GM18526 (cell line): ENCODE measurements around the gene MRPL38.

Experiments used
- POLR2A ChIP-seq: IDR thresholded peaks from 3 replicates; pipeline ENCODE4 v1.6.1; 2011; ENCODE audit not compliant: insufficient read length; ENCODE audit errors: extremely low read depth

The MRPL38 gene

GRCh38 chr17:75904749-75905521 lies at the start of gene MRPL38:
MRPL38 (minus strand) TSS chr17:75904884; CDS start chr17:75904875, 9 bp downstream.
- peak; percentile 78 for TF ChIP-seq POLR2A

- TF ChIP-seq POLR2A = no peak
Measured at GRCh38 chr17:75950855-75951554, 46.3 kb upstream of the MRPL38 start.

GRCh38 chr17:75950421-75950820 lies 45.7 kb upstream of the MRPL38 start:
- no peak for TF ChIP-seq POLR2A

GRCh38 chr17:75945211-75945610 lies 40.5 kb upstream of the MRPL38 start:
- TF ChIP-seq POLR2A = no peak

- no peak for TF ChIP-seq POLR2A
Measured at GRCh38 chr17:75943491-75943890, 38.8 kb upstream of the MRPL38 start.

- TF ChIP-seq POLR2A = no peak
Measured at GRCh38 chr17:75942473-75942872, 37.8 kb upstream of the MRPL38 start.

- no peak for TF ChIP-seq POLR2A
Measured at GRCh38 chr17:75941442-75941819, 36.7 kb upstream of the MRPL38 start.

- TF ChIP-seq POLR2A = peak; percentile 78
Measured at GRCh38 chr17:75940727-75941441, 36.2 kb upstream of the MRPL38 start, which contains the start of gene FBF1. FBF1 (minus strand) TSS chr17:75941042; CDS start chr17:75938149, 2,893 bp downstream.

GRCh38 chr17:75937652-75938051 lies 33.0 kb upstream of the MRPL38 start:
- no peak for TF ChIP-seq POLR2A

- no peak for TF ChIP-seq POLR2A
Measured at GRCh38 chr17:75933808-75934207, 29.1 kb upstream of the MRPL38 start.

GRCh38 chr17:75932852-75933251 lies 28.2 kb upstream of the MRPL38 start:
- no peak for TF ChIP-seq POLR2A

- TF ChIP-seq POLR2A = no peak
Measured at GRCh38 chr17:75931062-75931461, 26.4 kb upstream of the MRPL38 start.

- TF ChIP-seq POLR2A = no peak
Measured at GRCh38 chr17:75927286-75927922, 22.7 kb upstream of the MRPL38 start.

GRCh38 chr17:75926456-75926855 lies 21.8 kb upstream of the MRPL38 start:
- no peak for TF ChIP-seq POLR2A

GRCh38 chr17:75925912-75926311 lies 21.2 kb upstream of the MRPL38 start:
- no peak for TF ChIP-seq POLR2A
